H1 (cell line): Measurements from ENCODE around the gene GMPPA. TPM values are rescaled to one million over a fixed set of nuclear protein-coding genes. Genes with fewer than 3 reads are reported as not detected.

Experiments
- CBX8 ChIP-seq: fragments of 300-800, 300-1000 bp; sonication (generic); IDR thresholded peaks from 2 replicates; pipeline ENCODE4 v1.7.1; 2016; ENCODE audit warnings: low read depth, low read length, borderline replicate concordance
- CTCF ChIP-seq, 3 experiments: IDR thresholded peaks; 1 replicate in 2 of 3; 2 replicates in 1 of 3; pipeline versions ENCODE4 v1.5.1 to v1.6.1; 2011; ENCODE audit warnings: low read length in 3 of 3, mild to moderate bottlenecking in 3 of 3, inconsistent platforms in 2 of 3, low read depth in 1 of 3, moderate library complexity in 1 of 3; ENCODE audit not compliant: insufficient read depth in 1 of 3; ENCODE audit errors: control extremely low read depth in 1 of 3
- EP300 ChIP-seq, 2 experiments: IDR thresholded peaks; 1 replicate in 1 of 2; 2 replicates in 1 of 2; pipeline ENCODE4 v1.6.1; 2011 to 2012; ENCODE audit warnings: low read depth in 2 of 2, low read length in 2 of 2, mild to moderate bottlenecking in 2 of 2, borderline replicate concordance in 1 of 2, inconsistent platforms in 1 of 2, moderate library complexity in 1 of 2
- EZH2 ChIP-seq: fragments of 200-600 bp; sonication (generic); IDR thresholded peaks from 2 replicates; pipeline ENCODE4 v1.7.1; 2012; ENCODE audit warnings: low read depth, mild to moderate bottlenecking, moderate library complexity, low read length, inconsistent platforms; ENCODE audit not compliant: severe bottlenecking
- GTF2F1 ChIP-seq: IDR thresholded peaks from 2 replicates; pipeline ENCODE4 v1.6.1; 2012; ENCODE audit warnings: low read depth, low read length, improper control_type of control experiment, borderline replicate concordance
- KDM4A ChIP-seq: IDR thresholded peaks from one replicate; pipeline ENCODE4 v1.7.1; 2012; ENCODE audit warnings: low read depth, mild to moderate bottlenecking, moderate library complexity, low read length, inconsistent platforms; ENCODE audit not compliant: severe bottlenecking
- RBBP5 ChIP-seq: IDR thresholded peaks from 2 replicates; pipeline ENCODE4 v1.7.1; 2012; ENCODE audit warnings: low read depth, mild to moderate bottlenecking, inconsistent platforms, low read length, moderate library complexity, borderline replicate concordance
- RFX5 ChIP-seq: IDR thresholded peaks from 2 replicates; pipeline ENCODE4 v1.6.1; 2011; ENCODE audit warnings: low read depth, low read length, improper control_type of control experiment, borderline replicate concordance
- polyA plus RNA-seq, 7 experiments: library from polyadenylated mRNA; depleted of rRNA in 3 of 7; stranded (reverse) in 5 of 7; unstranded in 2 of 7; fragments of >200 nt in 5 of 7; fragments of 200-250 nt in 2 of 7; gene quantifications; 1 replicate in 5 of 7; 2 replicates in 1 of 7; 4 replicates in 1 of 7; pipeline versions ENCODE4 v1.2.1 to v1.2.3, GENCODE V29; 2011 to 2013; ENCODE audit warnings: missing spikeins in 2 of 7, mixed read lengths in 2 of 7
- total RNA-seq: library from RNA; stranded (reverse); fragmentation: NEBNext Ultra II Directional; extraction: Animal tissue kit (Norgen Biotek cat#: 25700); gene quantifications from 2 replicates; pipeline ENCODE4 v1.2.1, GENCODE V29; 2021

The GMPPA gene
- total and polyA plus RNA-seq, 2 of the 8 experiments (the other 6 are each of a cell fraction or from before 2014, with no cell fraction given), result 34.3 to 98.8 TPM

GRCh38 chr2:219517954-219518778, 19.5 kb downstream of the GMPPA start (continued):
- TF ChIP-seq CTCF (IDR thresholded peaks at IDR 0.05; ENCODE audit: control extremely low read depth in 1 of 3, insufficient read depth in 1 of 3, low read depth in 1 of 3, low read length in 3 of 3) (no peak), CBX8 (no peak), KDM4A (no peak), GTF2F1 (no peak), RFX5 (no peak), RBBP5 (no peak), EZH2 (no peak), EP300 (IDR thresholded peaks at IDR 0.05; ENCODE audit: borderline replicate concordance in 1 of 2, low read depth in 2 of 2, low read length in 2 of 2) (no peak)
